Gastroesophageal sphincter (tissue), 4 donors: ENCODE measurements around the gene ADGRF1. TPM values are rescaled to one million over a fixed set of nuclear protein-coding genes. Genes with fewer than 3 reads are reported as not detected.
"Not testable (repeated sequence)": the region's sequence is repeated elsewhere in the genome, so short reads cannot be mapped to it uniquely, and the experiment has no call there.

ENCODE experiments used
- ATAC-seq: fragments of 150-250 bp; one replicate; pipeline ENCODE4 v1.9.1; 2016; ENCODE audit warnings: mild to moderate bottlenecking, moderate library complexity
- H3K27ac ChIP-seq, 4 donors: fragments of 200-600 bp; sonication (generic) in 3 of 4; 1 replicate in 3 of 4; 2 replicates in 1 of 4; pipeline ENCODE4 v1.5.1; 2016 to 2019
- H3K27me3 ChIP-seq: fragments of 200-600 bp; sonication (generic); one replicate; pipeline ENCODE4 v1.5.1; 2019
- H3K36me3 ChIP-seq, 2 donors: fragments of 200-600 bp; sonication (generic); one replicate each; pipeline ENCODE4 v1.5.1; 2019; ENCODE audit warnings: control low read depth in 1 of 2
- H3K4me1 ChIP-seq, 3 donors: fragments of 200-600 bp; sonication (generic); 1 replicate in 2 of 3; 2 replicates in 1 of 3; pipeline ENCODE4 v1.5.1; 2016 to 2019; ENCODE audit warnings: control low read depth in 2 of 3
- H3K4me3 ChIP-seq, 2 donors: fragments of 200-600 bp; sonication (generic); one replicate each; pipeline ENCODE4 v1.5.1; 2019; ENCODE audit warnings: mild to moderate bottlenecking in 1 of 2, moderate library complexity in 1 of 2
- H3K9me3 ChIP-seq, 3 donors: fragments of 200-600 bp; sonication (generic); one replicate each; pipeline ENCODE4 v1.5.1; 2017 to 2019; ENCODE audit warnings: control low read depth in 2 of 3
- CTCF ChIP-seq, 4 experiments: fragments of 200-600 bp in 2 of 4; fragments of 450-650 bp in 2 of 4; sonication (generic) in 1 of 4; IDR thresholded peaks; one replicate each; pipeline ENCODE4 v1.5.1; 2017 to 2019; ENCODE audit warnings: antibody characterized with exemption in 4 of 4, mild to moderate bottlenecking in 2 of 4, moderate library complexity in 2 of 4
- EP300 ChIP-seq: sonication (generic); formaldehyde crosslinking; IDR thresholded peaks from one replicate; pipeline ENCODE4 v1.6.1; 2017; ENCODE audit warnings: antibody characterized with exemption, mild to moderate bottlenecking
- POLR2A ChIP-seq, 2 donors: fragments of 450-650 bp; IDR thresholded peaks; one replicate each; pipeline ENCODE4 v1.6.1; 2017; ENCODE audit warnings: antibody characterized with exemption in 2 of 2, mild to moderate bottlenecking in 2 of 2, moderate library complexity in 1 of 2
- POLR2AphosphoS5 ChIP-seq: sonication (generic); formaldehyde crosslinking; IDR thresholded peaks from one replicate; pipeline ENCODE4 v1.6.1; 2017; ENCODE audit warnings: antibody characterized with exemption
- WGBS, 2 donors: methylation state at CpG; one replicate each; pipeline ENCODE4 v1.1.5; 2018; ENCODE audit warnings: low coverage in 1 of 2; 5-methylcytosine and 5-hydroxymethylcytosine counted together
- total RNA-seq, 4 donors: library from RNA; depleted of rRNA; stranded (reverse); fragments of >200 nt; gene quantifications; one replicate each; pipeline ENCODE4 v1.1.0, GENCODE V29; 2016

The ADGRF1 gene
- total RNA-seq, result 1 to 10 TPM in 1 of 4 donors, not detected in 3; 1.8 TPM

GRCh38 chr6:47042275-47042791, at the start of gene ADGRF1:
Gene ADGRF1, minus strand, starts transcription at chr6:47042332. Its CDS starts 13,271 bp downstream, at chr6:47029061.
- Histone ChIP-seq H3K36me3 (no peaks in the 10 kb centered on the region), H3K27me3 (peaks cover 5% of the 10 kb centered on the region), H3K4me1 (peaks cover 0 to 3% (median 3%) of the 10 kb centered on the region in 3 donors), H3K9me3 (no peaks in the 10 kb centered on the region), H3K27ac (no peak within 1 kb of the TSS), H3K4me3 (no peak within 1 kb of the TSS)
- no peak for ATAC-seq
- TF ChIP-seq POLR2A (IDR thresholded peaks at IDR 0.05) (no peak), EP300 (no peak), CTCF (IDR thresholded peaks at IDR 0.05) (no peak), POLR2AphosphoS5 (no peak)
- WGBS, 2 donors, result 80 to 88% methylated on average over 3 of the region's 3 CpGs

GRCh38 chr6:47090881-47091280, 48.7 kb upstream of the ADGRF1 start:
- Histone ChIP-seq H3K9me3 (no peaks in the 10 kb centered on the region), H3K27me3 (no peaks in the 10 kb centered on the region), H3K4me1 (peaks cover 0 to 45% (median 5%) of the 10 kb centered on the region in 3 donors), H3K4me3 (no peak overlapping the region), H3K36me3 (no peaks in the 10 kb centered on the region), H3K27ac (no peak overlapping the region)
- 93 to 95% methylated on average over 6 of the region's 6 CpGs for WGBS, 2 donors
- ATAC-seq, result no peak
- TF ChIP-seq POLR2A (IDR thresholded peaks at IDR 0.05) (no peak), CTCF (IDR thresholded peaks at IDR 0.05) (no peak), POLR2AphosphoS5 (no peak), EP300 (no peak)

GRCh38 chr6:47089473-47089872, 47.3 kb upstream of the ADGRF1 start:
- 41 to 72% methylated on average over 3 to 4 of the region's 4 CpGs for WGBS, 2 donors
- not testable (repeated sequence) for H3K27ac ChIP-seq, H3K4me3 ChIP-seq, H3K9me3 ChIP-seq, H3K36me3 ChIP-seq, ATAC-seq, H3K27me3 ChIP-seq
- H3K4me1 ChIP-seq, result peaks cover 0 to 47% (median 7%) of the 10 kb centered on the region in 3 donors

DNA sequence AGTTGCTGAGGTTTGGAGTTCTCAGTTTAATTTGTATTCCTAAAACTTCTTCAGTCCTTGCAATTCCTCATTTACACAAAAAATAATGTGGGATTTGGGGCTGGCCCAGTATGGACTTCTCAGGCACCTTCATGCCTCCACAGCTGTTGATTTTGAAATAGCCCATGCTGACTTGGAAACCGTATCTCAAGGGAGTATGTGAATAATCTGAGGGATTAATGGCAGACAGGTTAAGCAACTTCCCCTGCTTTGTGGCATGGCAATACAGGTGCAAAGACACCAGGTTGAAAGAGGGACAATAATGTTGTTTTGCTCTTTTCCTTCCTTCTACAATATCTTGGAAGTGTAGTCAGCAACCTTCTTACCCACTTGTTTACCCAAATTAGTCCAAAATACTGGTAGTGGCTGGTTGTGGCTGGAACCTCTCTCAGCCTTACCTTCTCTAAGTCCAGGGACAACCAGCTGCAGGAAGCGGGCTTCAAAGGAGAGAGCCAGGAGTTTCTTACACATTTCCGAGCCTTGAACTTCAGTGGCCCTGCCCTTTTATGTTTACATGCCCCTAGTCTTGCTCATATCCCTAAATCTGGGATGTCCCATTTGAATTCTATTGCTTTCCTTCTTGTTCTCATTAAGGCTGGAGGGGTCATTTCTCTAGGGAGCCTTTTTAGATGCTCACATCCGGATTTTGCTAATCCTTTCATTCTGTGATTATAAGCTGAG, 44.1 kb upstream of the ADGRF1 start:
- Histone ChIP-seq H3K27me3 (no peaks in the 10 kb centered on the region), H3K9me3 (no peaks in the 10 kb centered on the region), H3K4me3 (no peak overlapping the region), H3K27ac (no peak overlapping the region), H3K4me1 (peaks cover 11 to 37% (median 11%) of the 10 kb centered on the region in 3 donors), H3K36me3 (no peaks in the 10 kb centered on the region)
- 49 to 85% methylated on average over 3 to 4 of the region's 4 CpGs for WGBS, 2 donors
- ATAC-seq, result no peak
- TF ChIP-seq EP300 (no peak), POLR2A (IDR thresholded peaks at IDR 0.05) (no peak), CTCF (IDR thresholded peaks at IDR 0.05) (no peak), POLR2AphosphoS5 (no peak)

DNA sequence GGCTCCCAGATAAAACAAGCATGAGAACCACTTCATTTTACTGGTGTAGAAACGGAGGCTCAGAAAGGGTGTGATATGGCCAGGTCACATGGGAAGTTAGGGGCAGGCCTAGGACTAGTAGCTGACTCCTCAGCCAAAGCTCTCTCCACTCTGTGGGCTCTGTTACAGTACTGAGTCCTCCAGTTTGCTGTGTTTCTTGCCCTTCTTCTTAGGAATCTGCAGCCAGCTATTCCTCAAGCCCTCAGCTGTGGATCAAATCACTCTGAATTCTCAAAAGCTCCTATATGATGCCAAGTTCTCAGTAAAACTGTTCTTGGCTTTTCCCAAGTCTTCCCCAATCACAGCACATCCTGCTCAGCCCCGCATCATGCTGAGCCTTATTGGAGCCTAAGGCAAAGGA, 42.5 kb upstream of the ADGRF1 start:
- H3K36me3 ChIP-seq, result no peaks in the 10 kb centered on the region
- no peaks in the 10 kb centered on the region for H3K9me3 ChIP-seq
- no peak for ATAC-seq
- no peak overlapping the region for H3K4me3 ChIP-seq
- 56 to 70% methylated on average over 1 to 2 of the region's 2 CpGs for WGBS, 2 donors
- H3K27ac ChIP-seq, result peak overlapping the region; percentile 16 to 76 (median 62)
- H3K4me1 ChIP-seq, result peaks cover 11 to 37% (median 11%) of the 10 kb centered on the region in 3 donors
- TF ChIP-seq CTCF (IDR thresholded peaks at IDR 0.05), result no peak
- no peak for TF ChIP-seq POLR2A (IDR thresholded peaks at IDR 0.05)
- no peak for TF ChIP-seq EP300
- no peak for TF ChIP-seq POLR2AphosphoS5
- no peaks in the 10 kb centered on the region for H3K27me3 ChIP-seq
